ENCODE results near the gene ZNF649.

DNA sequence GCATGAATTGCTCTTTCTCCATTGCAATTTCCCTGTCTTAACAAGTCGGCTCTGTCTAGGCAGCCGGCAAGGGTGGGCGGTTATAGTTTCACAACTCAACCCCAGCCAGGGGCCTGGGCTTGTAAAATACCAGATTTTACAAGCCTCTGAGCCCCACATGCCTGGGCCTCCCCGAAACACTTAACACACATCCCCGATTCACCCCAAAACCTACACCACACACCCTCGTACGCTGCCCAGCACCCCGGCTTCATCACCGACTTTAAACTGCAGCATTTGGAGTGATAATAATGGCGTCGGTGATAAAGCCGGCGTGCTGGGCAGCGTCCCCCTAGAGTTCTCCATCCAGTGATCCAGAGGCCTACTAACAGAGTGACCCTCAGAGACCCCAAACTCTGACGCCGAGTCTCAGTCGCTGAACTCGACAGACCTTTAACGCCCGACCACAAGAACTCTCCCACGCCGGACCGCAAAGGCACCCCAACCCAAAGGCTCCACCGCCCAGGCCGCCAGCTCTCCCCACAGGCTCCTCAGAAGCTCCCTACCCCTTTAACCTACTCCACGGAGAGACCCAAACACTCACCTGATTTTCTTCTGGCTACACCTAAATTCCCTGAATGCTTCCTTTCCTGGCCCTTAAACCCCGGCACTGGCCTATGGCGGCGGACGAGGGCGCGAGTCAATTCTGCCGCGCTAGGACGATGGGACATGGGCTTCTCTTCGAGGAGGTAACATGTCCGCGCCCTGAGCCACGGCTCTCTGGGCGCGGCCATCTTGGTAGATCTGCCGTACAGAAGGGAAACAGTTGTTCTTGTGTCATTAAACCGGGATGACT, at the start of gene ZNF649:
- TF ChIP-seq, protein P1, sequence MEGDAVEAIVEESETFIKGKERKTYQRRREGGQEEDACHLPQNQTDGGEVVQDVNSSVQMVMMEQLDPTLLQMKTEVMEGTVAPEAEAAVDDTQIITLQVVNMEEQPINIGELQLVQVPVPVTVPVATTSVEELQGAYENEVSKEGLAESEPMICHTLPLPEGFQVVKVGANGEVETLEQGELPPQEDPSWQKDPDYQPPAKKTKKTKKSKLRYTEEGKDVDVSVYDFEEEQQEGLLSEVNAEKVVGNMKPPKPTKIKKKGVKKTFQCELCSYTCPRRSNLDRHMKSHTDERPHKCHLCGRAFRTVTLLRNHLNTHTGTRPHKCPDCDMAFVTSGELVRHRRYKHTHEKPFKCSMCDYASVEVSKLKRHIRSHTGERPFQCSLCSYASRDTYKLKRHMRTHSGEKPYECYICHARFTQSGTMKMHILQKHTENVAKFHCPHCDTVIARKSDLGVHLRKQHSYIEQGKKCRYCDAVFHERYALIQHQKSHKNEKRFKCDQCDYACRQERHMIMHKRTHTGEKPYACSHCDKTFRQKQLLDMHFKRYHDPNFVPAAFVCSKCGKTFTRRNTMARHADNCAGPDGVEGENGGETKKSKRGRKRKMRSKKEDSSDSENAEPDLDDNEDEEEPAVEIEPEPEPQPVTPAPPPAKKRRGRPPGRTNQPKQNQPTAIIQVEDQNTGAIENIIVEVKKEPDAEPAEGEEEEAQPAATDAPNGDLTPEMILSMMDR (IDR thresholded peaks at IDR 0.05) = no peak
- TF ChIP-seq POLR2A (IDR thresholded peaks at IDR 0.05) (peak in 2 of 4 donors; percentile 36 to 39), POLR2AphosphoS5 (IDR thresholded peaks at IDR 0.05) (peak; percentile 67 to 70)
